WTC11 (cell line): ENCODE results near the gene PALD1. TPM values are rescaled to one million over a fixed set of nuclear protein-coding genes. Genes with fewer than 3 reads are reported as not detected.

ENCODE experiments used
- ATAC-seq: fragments of 200-7000 bp; cut with Tn5 transposase; 2 replicates; pipeline ENCODE4 v1.10.0; 2021; ENCODE audit warnings: mild to moderate bottlenecking, moderate library complexity
- CTCF ChIA-PET: fragments of 300-600 bp; sonication (Branson Sonifier 250); formaldehyde crosslinking; loops from one replicate; lab custom pipeline; 2021; ENCODE audit warnings: antibody characterized with exemption; lab: Charles Lee
- POLR2A ChIA-PET: fragments of 350-600 bp; sonication (Branson Sonifier 250); formaldehyde crosslinking; loops from one replicate; lab custom pipeline; 2021; ENCODE audit warnings: antibody characterized with exemption; lab: Charles Lee
- DNase-seq: peaks from one replicate; pipeline ENCODE4 v3.0.0; 2021; ENCODE audit warnings: low spot score
- H3K27ac Mint-ChIP-seq: 2 replicates; pipeline ENCODE4 v1.8.0; 2021; ENCODE audit warnings: mixed read lengths
- H3K27me3 Mint-ChIP-seq: 2 replicates; pipeline ENCODE4 v1.8.0; 2021; ENCODE audit warnings: low read depth, mild to moderate bottlenecking, moderate library complexity, mixed read lengths
- H3K36me3 Mint-ChIP-seq: 2 replicates; pipeline ENCODE4 v1.8.0; 2021; ENCODE audit warnings: mixed read lengths
- H3K4me1 Mint-ChIP-seq: 2 replicates; pipeline ENCODE4 v1.8.0; 2022; ENCODE audit warnings: mixed read lengths
- H3K4me3 Mint-ChIP-seq: 2 replicates; pipeline ENCODE4 v1.8.0; 2021; ENCODE audit warnings: mild to moderate bottlenecking, moderate library complexity, mixed read lengths
- H3K9me3 Mint-ChIP-seq: 2 replicates; pipeline ENCODE4 v1.8.0; 2021; ENCODE audit warnings: mixed read lengths
- ESRRA ChIP-seq: sonication (generic); formaldehyde crosslinking; IDR thresholded peaks from 2 replicates; pipeline ENCODE4 v1.8.1; 2022; ENCODE audit warnings: mild to moderate bottlenecking, missing genetic modification reagents, borderline replicate concordance
- JUN ChIP-seq: sonication (generic); formaldehyde crosslinking; IDR thresholded peaks from 2 replicates; pipeline ENCODE4 v1.8.0; 2023; ENCODE audit warnings: mild to moderate bottlenecking, missing genetic modification reagents
- KAT7 ChIP-seq: sonication (generic); formaldehyde crosslinking; IDR thresholded peaks from 2 replicates; pipeline ENCODE4 v1.8.1; 2023; ENCODE audit warnings: missing genetic modification reagents, mild to moderate bottlenecking, borderline replicate concordance
- NFATC4 ChIP-seq: fragments of 250-450 bp; sonication (Bioruptor Pico); IDR thresholded peaks from 2 replicates; pipeline ENCODE4 v1.9.0; 2021; ENCODE audit warnings: mild to moderate bottlenecking
- NR3C1 ChIP-seq: sonication (generic); formaldehyde crosslinking; conservative IDR thresholded peaks from 2 replicates; pipeline ENCODE4 v1.8.1; 2023; ENCODE audit warnings: low read depth, mild to moderate bottlenecking, missing genetic modification reagents
- OVOL2 ChIP-seq: fragments of 250-450 bp; sonication (Bioruptor Pico); IDR thresholded peaks from 2 replicates; pipeline ENCODE4 v1.9.0; 2021; ENCODE audit warnings: mild to moderate bottlenecking, borderline replicate concordance
- SMAD4 ChIP-seq: sonication (generic); formaldehyde crosslinking; IDR thresholded peaks from 2 replicates; pipeline ENCODE4 v1.8.0; 2022; ENCODE audit warnings: mild to moderate bottlenecking, missing genetic modification reagents
- ZNF396 ChIP-seq: fragments of 250-450 bp; sonication (Bioruptor Pico); IDR thresholded peaks from 2 replicates; pipeline ENCODE4 v1.8.0; 2021; ENCODE audit warnings: mild to moderate bottlenecking, moderate library complexity, borderline replicate concordance
- total RNA-seq: library from RNA; stranded (reverse); gene quantifications from 3 replicates; pipeline ENCODE4 v1.2.3, GENCODE V29; 2021
- TF ChIP-seq, protein P1 (sequence below): sonication (generic); formaldehyde crosslinking; conservative IDR thresholded peaks from 2 replicates; pipeline ENCODE4 v1.8.1; 2023; ENCODE audit warnings: mild to moderate bottlenecking, low read depth, missing genetic modification reagents, moderate library complexity
- TF ChIP-seq, protein P2 (sequence below): sonication (generic); formaldehyde crosslinking; IDR thresholded peaks from 2 replicates; pipeline ENCODE4 v1.8.1; 2022; ENCODE audit warnings: mild to moderate bottlenecking, missing genetic modification reagents, moderate library complexity, borderline replicate concordance
- TF ChIP-seq, protein P3 (sequence below): fragments of 250-450 bp; sonication (Bioruptor Pico); IDR thresholded peaks from 2 replicates; pipeline ENCODE4 v1.9.0; 2021; ENCODE audit warnings: mild to moderate bottlenecking
- TF ChIP-seq, protein P4 (sequence below): sonication (generic); formaldehyde crosslinking; IDR thresholded peaks from 2 replicates; pipeline ENCODE4 v1.8.0; 2022; ENCODE audit warnings: mild to moderate bottlenecking, missing genetic modification reagents
- TF ChIP-seq, protein P5 (sequence below): sonication (generic); formaldehyde crosslinking; IDR thresholded peaks from 2 replicates; pipeline ENCODE4 v1.8.0; 2022; ENCODE audit warnings: mild to moderate bottlenecking, missing genetic modification reagents
- TF ChIP-seq, protein P6 (sequence below): sonication (generic); formaldehyde crosslinking; IDR thresholded peaks from 2 replicates; pipeline ENCODE4 v1.8.1; 2022; ENCODE audit warnings: low read depth, mild to moderate bottlenecking, moderate library complexity, missing genetic modification reagents, borderline replicate concordance
- TF ChIP-seq, protein P7 (sequence below): sonication (generic); formaldehyde crosslinking; IDR thresholded peaks from 2 replicates; pipeline ENCODE4 v1.8.1; 2022; ENCODE audit warnings: missing genetic modification reagents, borderline replicate concordance
- TF ChIP-seq, protein P8 (sequence below): sonication (generic); formaldehyde crosslinking; IDR thresholded peaks from 2 replicates; pipeline ENCODE4 v1.8.0; 2023; ENCODE audit warnings: missing genetic modification reagents, mild to moderate bottlenecking, borderline replicate concordance

PALD1 gene
- total RNA-seq, 1 experiment from 2014 or later = 43.6 TPM

DNA sequence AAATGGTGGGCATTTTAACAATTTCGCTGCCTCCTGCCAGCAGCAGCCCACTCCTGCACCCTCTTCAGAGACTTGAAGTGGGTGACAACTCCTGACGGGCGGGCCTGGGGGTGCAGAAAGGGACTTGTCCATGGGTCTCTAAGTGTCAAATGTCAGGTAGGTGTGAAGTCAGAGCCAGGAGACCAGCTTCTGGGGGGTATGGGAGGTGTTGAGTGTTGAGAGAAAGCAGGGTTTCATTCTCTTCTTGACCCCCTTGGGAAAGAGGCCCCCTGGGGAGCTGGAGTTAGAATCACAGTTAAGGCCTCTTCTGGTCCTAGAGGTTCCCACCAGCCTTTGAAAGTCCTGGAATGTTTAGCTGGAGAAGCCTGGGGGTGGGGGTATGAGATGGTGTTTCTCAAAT is 11.6 kb upstream of the PALD1 start:
- CTCF ChIA-PET = interaction anchor here (1.0 to 9.3 kb wide), 4 partner anchors 11 to 72 kb away, joined by 3 to 187 read pairs (median 7); partner anchors contain the start of genes NODAL and PALD1
- Mint-ChIP-seq H3K9me3 (no peaks in the 10 kb centered on the region), H3K27ac (no peak overlapping the region), H3K4me1 (peaks cover 10% of the 10 kb centered on the region), H3K4me3 (no peak overlapping the region), H3K27me3 (no peaks in the 10 kb centered on the region; the same call in 1 of the 2 replicates), H3K36me3 (no peaks in the 10 kb centered on the region)
- TF ChIP-seq KAT7 (CRISPR knock-in tag) (no peak), SMAD4 (CRISPR knock-in tag) (no peak), NR3C1 (CRISPR knock-in tag) (no peak), ESRRA (CRISPR knock-in tag) (no peak), ZNF396 (no peak)
- TF ChIP-seq, protein P1, sequence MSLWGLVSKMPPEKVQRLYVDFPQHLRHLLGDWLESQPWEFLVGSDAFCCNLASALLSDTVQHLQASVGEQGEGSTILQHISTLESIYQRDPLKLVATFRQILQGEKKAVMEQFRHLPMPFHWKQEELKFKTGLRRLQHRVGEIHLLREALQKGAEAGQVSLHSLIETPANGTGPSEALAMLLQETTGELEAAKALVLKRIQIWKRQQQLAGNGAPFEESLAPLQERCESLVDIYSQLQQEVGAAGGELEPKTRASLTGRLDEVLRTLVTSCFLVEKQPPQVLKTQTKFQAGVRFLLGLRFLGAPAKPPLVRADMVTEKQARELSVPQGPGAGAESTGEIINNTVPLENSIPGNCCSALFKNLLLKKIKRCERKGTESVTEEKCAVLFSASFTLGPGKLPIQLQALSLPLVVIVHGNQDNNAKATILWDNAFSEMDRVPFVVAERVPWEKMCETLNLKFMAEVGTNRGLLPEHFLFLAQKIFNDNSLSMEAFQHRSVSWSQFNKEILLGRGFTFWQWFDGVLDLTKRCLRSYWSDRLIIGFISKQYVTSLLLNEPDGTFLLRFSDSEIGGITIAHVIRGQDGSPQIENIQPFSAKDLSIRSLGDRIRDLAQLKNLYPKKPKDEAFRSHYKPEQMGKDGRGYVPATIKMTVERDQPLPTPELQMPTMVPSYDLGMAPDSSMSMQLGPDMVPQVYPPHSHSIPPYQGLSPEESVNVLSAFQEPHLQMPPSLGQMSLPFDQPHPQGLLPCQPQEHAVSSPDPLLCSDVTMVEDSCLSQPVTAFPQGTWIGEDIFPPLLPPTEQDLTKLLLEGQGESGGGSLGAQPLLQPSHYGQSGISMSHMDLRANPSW (CRISPR knock-in tag) = no peak
- TF ChIP-seq, protein P2, sequence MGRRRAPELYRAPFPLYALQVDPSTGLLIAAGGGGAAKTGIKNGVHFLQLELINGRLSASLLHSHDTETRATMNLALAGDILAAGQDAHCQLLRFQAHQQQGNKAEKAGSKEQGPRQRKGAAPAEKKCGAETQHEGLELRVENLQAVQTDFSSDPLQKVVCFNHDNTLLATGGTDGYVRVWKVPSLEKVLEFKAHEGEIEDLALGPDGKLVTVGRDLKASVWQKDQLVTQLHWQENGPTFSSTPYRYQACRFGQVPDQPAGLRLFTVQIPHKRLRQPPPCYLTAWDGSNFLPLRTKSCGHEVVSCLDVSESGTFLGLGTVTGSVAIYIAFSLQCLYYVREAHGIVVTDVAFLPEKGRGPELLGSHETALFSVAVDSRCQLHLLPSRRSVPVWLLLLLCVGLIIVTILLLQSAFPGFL = no peak
- TF ChIP-seq, protein P3, sequence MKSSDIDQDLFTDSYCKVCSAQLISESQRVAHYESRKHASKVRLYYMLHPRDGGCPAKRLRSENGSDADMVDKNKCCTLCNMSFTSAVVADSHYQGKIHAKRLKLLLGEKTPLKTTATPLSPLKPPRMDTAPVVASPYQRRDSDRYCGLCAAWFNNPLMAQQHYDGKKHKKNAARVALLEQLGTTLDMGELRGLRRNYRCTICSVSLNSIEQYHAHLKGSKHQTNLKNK (CRISPR knock-in tag) = no peak
- TF ChIP-seq, protein P4, sequence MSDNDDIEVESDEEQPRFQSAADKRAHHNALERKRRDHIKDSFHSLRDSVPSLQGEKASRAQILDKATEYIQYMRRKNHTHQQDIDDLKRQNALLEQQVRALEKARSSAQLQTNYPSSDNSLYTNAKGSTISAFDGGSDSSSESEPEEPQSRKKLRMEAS = no peak
- no peak for ATAC-seq
- POLR2A ChIA-PET = interaction anchor here (0.5 kb wide), 1 partner anchor 30 kb away, joined by 3 read pairs; no protein-coding TSS in a partner anchor
- no peak for DNase-seq

DNA sequence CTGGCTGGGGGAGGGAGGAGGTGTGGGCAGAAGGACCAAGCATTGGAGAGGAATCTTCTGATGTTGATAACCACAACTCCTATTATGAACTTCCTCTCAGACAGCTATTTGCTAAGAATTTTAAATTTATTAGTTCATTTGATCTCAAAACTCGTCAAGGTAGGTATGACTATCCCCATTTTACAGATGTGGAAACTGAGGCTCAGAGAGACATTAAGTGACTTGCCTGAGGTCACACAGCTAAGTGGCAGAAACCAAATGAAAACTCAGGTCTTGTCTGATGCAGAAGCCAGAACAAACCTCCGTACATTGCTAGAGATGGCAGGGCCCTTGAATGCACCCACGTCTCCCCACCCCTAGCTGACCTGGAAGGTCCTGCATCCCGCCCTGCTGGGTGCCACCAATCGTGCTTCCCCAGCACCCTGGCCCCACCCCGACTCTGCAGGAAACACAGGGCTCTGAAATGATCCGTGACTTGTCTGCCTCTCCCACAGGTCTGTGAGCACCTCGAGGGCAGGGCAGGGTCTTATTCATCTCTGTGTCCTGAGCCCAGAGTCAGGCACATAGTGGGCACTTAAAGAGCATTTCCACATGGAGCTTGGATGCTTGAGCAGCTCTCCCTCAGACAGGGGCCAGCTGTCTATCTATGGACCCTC is 5.6 kb upstream of the PALD1 start:
- CTCF ChIA-PET = interaction anchor here (0.9 kb wide), 1 partner anchor 12 kb away, joined by 4 read pairs; no protein-coding TSS in a partner anchor
- H3K4me3 Mint-ChIP-seq = no peak overlapping the region
- TF ChIP-seq OVOL2 (no peak), JUN (no peak)
- TF ChIP-seq, all 79 proteins: peak for 0
- no peaks in the 10 kb centered on the region for H3K9me3 Mint-ChIP-seq
- DNase-seq (no peak), ATAC-seq (no peak)
- peaks cover 15% of the 10 kb centered on the region for H3K4me1 Mint-ChIP-seq
- H3K27ac Mint-ChIP-seq = no peak overlapping the region; the same call in 1 of the 2 replicates
- H3K27me3 Mint-ChIP-seq = peaks cover 2% of the 10 kb centered on the region; the same call in 1 of the 2 replicates
- H3K36me3 Mint-ChIP-seq = no peaks in the 10 kb centered on the region
- POLR2A ChIA-PET = no interaction called here

DNA sequence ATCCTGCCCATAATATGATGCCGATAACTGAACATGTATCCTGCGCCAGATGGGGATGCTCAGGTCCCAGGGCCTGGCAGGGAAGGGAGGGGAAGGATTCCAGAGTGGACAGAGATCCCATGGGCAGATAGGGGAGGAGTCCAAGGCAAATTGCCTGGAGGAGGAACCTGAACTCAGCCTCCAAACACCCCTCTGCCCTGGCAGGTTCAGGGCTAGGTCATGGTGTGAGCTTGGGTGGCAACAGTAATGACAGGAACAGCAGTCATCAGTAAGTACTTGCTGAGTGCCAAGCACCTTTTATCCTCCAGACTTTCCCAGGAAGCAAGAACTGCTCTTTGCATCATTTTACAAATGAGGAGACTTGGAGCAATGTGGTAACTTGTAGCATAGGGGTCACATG is 3.8 kb upstream of the PALD1 start:
- no peak for DNase-seq
- H3K36me3 Mint-ChIP-seq = no peaks in the 10 kb centered on the region
- no peak overlapping the region for H3K4me3 Mint-ChIP-seq
- H3K27ac Mint-ChIP-seq = no peak overlapping the region
- ChIA-PET POLR2A (no interaction called here), CTCF (interaction anchor here (1.4 kb wide), 1 partner anchor 14 kb away, joined by 8 read pairs; no protein-coding TSS in a partner anchor)
- H3K9me3 Mint-ChIP-seq = no peaks in the 10 kb centered on the region
- H3K27me3 Mint-ChIP-seq = peaks cover 2% of the 10 kb centered on the region; the same call in 1 of the 2 replicates
- peaks cover 15% of the 10 kb centered on the region for H3K4me1 Mint-ChIP-seq
- no peak for ATAC-seq
- TF ChIP-seq NFATC4 (CRISPR knock-in tag) = no peak
- TF ChIP-seq, protein P5, sequence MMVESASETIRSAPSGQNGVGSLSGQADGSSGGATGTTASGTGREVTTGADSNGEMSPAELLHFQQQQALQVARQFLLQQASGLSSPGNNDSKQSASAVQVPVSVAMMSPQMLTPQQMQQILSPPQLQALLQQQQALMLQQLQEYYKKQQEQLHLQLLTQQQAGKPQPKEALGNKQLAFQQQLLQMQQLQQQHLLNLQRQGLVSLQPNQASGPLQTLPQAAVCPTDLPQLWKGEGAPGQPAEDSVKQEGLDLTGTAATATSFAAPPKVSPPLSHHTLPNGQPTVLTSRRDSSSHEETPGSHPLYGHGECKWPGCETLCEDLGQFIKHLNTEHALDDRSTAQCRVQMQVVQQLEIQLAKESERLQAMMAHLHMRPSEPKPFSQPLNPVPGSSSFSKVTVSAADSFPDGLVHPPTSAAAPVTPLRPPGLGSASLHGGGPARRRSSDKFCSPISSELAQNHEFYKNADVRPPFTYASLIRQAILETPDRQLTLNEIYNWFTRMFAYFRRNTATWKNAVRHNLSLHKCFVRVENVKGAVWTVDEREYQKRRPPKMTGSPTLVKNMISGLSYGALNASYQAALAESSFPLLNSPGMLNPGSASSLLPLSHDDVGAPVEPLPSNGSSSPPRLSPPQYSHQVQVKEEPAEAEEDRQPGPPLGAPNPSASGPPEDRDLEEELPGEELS (CRISPR knock-in tag) = no peak
- TF ChIP-seq, protein P6, sequence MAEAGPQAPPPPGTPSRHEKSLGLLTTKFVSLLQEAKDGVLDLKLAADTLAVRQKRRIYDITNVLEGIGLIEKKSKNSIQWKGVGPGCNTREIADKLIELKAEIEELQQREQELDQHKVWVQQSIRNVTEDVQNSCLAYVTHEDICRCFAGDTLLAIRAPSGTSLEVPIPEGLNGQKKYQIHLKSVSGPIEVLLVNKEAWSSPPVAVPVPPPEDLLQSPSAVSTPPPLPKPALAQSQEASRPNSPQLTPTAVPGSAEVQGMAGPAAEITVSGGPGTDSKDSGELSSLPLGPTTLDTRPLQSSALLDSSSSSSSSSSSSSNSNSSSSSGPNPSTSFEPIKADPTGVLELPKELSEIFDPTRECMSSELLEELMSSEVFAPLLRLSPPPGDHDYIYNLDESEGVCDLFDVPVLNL (CRISPR knock-in tag) = no peak
- TF ChIP-seq, protein P7, sequence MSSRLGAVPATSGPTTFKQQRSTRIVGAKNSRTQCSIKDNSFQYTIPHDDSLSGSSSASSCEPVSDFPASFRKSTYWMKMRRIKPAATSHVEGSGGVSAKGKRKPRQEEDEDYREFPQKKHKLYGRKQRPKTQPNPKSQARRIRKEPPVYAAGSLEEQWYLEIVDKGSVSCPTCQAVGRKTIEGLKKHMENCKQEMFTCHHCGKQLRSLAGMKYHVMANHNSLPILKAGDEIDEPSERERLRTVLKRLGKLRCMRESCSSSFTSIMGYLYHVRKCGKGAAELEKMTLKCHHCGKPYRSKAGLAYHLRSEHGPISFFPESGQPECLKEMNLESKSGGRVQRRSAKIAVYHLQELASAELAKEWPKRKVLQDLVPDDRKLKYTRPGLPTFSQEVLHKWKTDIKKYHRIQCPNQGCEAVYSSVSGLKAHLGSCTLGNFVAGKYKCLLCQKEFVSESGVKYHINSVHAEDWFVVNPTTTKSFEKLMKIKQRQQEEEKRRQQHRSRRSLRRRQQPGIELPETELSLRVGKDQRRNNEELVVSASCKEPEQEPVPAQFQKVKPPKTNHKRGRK (CRISPR knock-in tag) = no peak
- TF ChIP-seq, protein P8, sequence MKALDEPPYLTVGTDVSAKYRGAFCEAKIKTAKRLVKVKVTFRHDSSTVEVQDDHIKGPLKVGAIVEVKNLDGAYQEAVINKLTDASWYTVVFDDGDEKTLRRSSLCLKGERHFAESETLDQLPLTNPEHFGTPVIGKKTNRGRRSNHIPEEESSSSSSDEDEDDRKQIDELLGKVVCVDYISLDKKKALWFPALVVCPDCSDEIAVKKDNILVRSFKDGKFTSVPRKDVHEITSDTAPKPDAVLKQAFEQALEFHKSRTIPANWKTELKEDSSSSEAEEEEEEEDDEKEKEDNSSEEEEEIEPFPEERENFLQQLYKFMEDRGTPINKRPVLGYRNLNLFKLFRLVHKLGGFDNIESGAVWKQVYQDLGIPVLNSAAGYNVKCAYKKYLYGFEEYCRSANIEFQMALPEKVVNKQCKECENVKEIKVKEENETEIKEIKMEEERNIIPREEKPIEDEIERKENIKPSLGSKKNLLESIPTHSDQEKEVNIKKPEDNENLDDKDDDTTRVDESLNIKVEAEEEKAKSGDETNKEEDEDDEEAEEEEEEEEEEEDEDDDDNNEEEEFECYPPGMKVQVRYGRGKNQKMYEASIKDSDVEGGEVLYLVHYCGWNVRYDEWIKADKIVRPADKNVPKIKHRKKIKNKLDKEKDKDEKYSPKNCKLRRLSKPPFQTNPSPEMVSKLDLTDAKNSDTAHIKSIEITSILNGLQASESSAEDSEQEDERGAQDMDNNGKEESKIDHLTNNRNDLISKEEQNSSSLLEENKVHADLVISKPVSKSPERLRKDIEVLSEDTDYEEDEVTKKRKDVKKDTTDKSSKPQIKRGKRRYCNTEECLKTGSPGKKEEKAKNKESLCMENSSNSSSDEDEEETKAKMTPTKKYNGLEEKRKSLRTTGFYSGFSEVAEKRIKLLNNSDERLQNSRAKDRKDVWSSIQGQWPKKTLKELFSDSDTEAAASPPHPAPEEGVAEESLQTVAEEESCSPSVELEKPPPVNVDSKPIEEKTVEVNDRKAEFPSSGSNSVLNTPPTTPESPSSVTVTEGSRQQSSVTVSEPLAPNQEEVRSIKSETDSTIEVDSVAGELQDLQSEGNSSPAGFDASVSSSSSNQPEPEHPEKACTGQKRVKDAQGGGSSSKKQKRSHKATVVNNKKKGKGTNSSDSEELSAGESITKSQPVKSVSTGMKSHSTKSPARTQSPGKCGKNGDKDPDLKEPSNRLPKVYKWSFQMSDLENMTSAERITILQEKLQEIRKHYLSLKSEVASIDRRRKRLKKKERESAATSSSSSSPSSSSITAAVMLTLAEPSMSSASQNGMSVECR = no peak
